GM10248 (cell line): ENCODE measurements around the gene CHMP6.
A peak's percentile ranks its signal among the peaks of the same experiment; 100 is the strongest.

Experiments used
- CTCF ChIA-PET: fragments of 300-600 bp; sonication (Branson Sonifier 250); formaldehyde crosslinking; extraction: SDS; loops from one replicate; lab custom pipeline; 2021; ENCODE audit warnings: antibody characterized with exemption; lab: Yijun Ruan, JAX
- POLR2A ChIA-PET: fragments of 350-650 bp; sonication (Branson Sonifier 250); formaldehyde crosslinking; extraction: SDS; loops from one replicate; lab custom pipeline; 2020; ENCODE audit warnings: antibody characterized with exemption; lab: Yijun Ruan, JAX
- DNase-seq: peaks from one replicate; pipeline ENCODE4 v3.0.0; 2012; ENCODE audit errors: extremely low spot score
- TF ChIP-seq, protein P1 (sequence below): IDR thresholded peaks from 2 replicates; pipeline ENCODE4 v1.5.1; 2012; ENCODE audit warnings: mild to moderate bottlenecking, low read depth; ENCODE audit errors: extremely low read depth, missing control alignments, control extremely low read depth

CHMP6 gene

DNA sequence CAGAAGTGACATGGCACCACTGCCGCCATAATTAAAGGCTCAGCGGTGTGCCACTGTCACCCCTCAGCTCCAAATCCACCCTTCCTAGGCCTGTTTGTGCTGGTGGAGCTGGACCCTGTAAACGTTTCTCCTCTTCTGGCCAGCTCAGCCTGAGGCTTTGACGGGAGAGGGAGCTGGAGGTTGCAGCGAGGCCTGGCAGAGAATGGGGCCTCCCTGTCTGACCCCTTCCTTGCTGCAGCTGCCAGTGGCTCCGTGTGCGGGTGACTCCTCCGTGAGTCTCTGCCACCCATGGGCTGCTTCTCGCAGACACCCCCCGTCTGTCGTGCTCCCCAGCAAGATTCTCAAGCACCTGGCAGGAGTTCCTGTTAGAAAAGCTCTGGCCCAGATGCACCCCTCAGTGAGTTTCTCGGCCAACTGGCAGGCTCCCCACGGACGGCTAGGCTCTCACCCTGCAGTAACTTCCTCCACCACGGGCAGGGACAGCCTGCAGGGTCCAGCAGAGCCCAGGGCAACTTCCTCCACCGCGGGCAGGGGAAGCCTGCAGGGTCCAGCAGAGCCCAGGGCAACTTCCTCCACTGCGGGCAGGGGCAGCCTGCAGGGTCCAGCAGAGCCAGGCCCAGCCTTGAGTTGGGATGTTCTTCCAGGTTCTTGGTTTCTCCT lies 4.7 kb upstream of the CHMP6 start:
- ChIA-PET POLR2A (interaction anchor here (0.7 kb wide), 1 partner anchor 1149 kb away, joined by 5 read pairs; no protein-coding TSS in a partner anchor), CTCF (interaction anchor here (1.2 to 3.6 kb wide), 3 partner anchors 9 to 560 kb away, joined by 3 to 29 read pairs (median 3); no protein-coding TSS in a partner anchor)
- no peak for DNase-seq
- TF ChIP-seq, protein P1, sequence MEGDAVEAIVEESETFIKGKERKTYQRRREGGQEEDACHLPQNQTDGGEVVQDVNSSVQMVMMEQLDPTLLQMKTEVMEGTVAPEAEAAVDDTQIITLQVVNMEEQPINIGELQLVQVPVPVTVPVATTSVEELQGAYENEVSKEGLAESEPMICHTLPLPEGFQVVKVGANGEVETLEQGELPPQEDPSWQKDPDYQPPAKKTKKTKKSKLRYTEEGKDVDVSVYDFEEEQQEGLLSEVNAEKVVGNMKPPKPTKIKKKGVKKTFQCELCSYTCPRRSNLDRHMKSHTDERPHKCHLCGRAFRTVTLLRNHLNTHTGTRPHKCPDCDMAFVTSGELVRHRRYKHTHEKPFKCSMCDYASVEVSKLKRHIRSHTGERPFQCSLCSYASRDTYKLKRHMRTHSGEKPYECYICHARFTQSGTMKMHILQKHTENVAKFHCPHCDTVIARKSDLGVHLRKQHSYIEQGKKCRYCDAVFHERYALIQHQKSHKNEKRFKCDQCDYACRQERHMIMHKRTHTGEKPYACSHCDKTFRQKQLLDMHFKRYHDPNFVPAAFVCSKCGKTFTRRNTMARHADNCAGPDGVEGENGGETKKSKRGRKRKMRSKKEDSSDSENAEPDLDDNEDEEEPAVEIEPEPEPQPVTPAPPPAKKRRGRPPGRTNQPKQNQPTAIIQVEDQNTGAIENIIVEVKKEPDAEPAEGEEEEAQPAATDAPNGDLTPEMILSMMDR, result no peak

DNA sequence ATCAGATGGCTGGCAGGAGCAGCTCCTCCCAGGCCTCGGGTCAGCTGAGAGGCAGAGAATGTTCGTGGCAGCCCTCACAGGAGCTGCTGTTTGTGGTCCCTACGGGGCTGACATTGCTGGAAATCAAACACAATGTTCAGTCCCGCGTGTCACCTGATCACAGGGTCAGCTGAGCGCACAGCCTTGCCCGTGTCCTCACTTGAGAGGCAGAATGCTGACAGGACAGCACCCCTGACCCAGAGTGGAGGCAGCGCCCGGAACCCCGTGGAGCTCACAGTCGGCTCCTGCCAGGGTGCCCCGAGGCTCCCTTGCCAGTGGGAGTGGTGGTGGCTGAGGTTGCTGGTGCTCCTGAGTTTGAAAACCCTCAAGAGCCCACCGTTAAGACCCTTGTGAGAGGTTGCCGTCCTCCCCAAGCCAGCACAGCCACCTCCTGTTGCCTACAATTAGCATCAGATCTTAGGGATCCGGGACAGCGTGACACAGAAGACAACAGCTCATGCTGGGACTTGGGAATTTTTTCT lies 3.6 kb upstream of the CHMP6 start:
- TF ChIP-seq, protein P1, result no peak
- ChIA-PET CTCF (interaction anchor here (0.9 to 3.6 kb wide), 5 partner anchors 9 to 401 kb away, joined by 3 to 29 read pairs (median 3); no protein-coding TSS in a partner anchor), POLR2A (no interaction called here)
- no peak for DNase-seq

DNA sequence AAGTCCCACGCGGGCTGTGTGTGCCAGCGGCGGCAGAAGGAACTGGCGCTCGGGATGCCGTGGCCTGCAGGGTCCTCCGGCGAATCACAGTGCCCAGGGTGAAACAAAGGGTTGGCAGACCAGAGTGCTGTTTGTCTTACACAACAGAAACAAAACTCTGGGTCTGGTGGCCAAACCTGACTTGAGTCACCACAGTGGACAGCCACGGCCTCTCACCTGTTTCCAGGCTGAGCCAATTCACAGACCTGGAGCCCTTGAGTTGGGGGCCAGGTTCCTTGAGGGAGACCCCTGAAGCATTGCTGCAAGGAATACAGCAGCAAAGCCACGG lies 2.1 kb upstream of the CHMP6 start:
- ChIA-PET POLR2A (no interaction called here), CTCF (interaction anchor here (0.9 to 3.6 kb wide), 7 partner anchors 20 to 566 kb away, joined by 3 to 29 read pairs (median 3); no protein-coding TSS in a partner anchor)
- no peak for DNase-seq
- TF ChIP-seq, protein P1, result no peak

DNA sequence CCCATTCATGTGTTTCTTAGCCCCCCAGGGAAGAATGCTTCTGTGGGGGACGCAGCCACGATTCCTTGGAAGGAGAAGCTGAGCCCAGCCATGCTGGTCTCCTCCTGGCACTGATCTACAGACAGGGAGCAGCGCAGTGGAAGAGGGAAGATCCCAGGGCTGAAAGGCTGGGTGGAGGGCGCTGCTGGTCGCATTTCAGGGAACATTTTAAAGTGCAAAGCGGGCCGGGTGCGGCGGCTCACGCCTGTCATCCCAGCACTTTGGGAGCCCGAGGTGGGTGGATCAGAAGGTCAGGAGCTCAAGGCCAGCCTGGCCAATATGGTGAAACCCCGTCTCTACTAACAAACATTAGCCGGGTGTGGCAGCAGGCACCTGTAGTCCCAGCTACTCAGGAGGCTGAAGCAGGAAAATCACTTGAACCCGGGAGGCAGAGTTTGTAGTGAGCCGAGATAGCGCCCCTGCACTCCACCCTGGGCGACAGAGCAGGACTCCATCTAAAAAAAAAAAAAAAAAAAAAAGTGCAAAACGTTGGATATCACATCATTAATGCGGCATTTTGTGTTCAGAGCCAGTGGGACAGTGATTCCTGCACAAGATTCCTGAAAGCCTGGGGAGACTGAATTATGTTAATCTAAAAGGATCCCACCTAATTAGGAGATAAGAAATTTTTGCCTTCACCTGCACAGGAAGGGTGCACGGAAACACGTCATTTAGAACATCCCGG lies 558 bp upstream of the CHMP6 start:
- DNase-seq, result no peak
- CTCF ChIA-PET, result interaction anchor here (0.6 to 3.6 kb wide), 5 partner anchors 32 to 563 kb away, joined by 3 to 29 read pairs (median 3); no protein-coding TSS in a partner anchor
- POLR2A ChIA-PET, result no interaction called here
- TF ChIP-seq, protein P1, result no peak

DNA sequence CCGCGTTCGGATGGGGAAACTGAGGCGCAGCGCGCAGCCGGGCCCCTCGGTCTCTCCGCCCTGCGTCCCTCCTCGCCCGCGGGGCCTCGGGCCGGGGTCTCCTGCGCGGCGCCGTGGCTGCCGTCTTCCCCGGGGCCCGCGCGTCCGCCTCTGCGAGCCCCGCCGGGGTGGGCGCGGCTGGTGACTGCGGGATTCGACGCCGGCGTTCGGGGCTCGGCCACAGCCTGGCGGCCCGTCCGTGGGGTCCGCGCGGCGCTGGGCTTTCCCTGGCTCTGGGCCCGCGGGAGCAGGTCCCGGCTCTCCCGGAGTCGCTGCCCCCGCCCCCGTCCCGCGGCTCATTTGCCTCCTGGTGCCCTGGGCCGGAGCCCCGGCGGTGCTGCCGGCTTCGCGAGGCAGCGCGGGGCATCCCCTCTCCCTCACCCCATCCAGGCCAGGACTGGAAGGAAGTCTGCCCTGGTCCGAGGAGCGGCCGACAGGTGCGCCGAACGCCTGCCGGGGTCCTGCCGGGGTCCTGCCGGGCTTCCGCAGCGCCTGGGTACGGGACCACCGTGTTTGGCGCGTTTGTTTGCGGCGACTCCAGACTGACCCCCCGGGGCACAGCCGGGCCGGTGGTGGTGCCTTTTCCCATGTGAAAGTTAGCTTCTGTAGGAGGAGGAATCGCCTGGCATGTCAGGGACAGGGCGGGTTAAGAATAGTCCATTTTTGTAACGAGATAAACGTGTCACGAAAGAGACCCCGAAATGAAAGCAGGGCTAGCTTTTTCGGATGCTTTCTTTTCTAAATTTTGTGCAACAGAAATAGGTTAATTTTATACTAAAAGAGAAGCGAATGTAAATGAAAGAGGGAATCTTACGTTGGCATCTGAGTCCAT lies 671 bp downstream of the CHMP6 start:
- ChIA-PET POLR2A (no interaction called here), CTCF (interaction anchor here (1.2 to 1.5 kb wide), 3 partner anchors 31 to 565 kb away, joined by 3 to 7 read pairs (median 3); no protein-coding TSS in a partner anchor)
- DNase-seq, result peak; percentile 46
- TF ChIP-seq, protein P1, result no peak
